Measurements from ENCODE around the gene RPS6KB2.

Gene RPS6KB2

GRCh38 chr11:67482275-67482826, 54.1 kb downstream of the RPS6KB2 start:
- Mint-ChIP-seq H3K4me1 (peaks cover 36% of the 10 kb centered on the region), H3K9me3 (no peaks in the 10 kb centered on the region), H3K27ac (peak overlapping the region; percentile 92 to 98 (median 96)), H3K4me3 (peak overlapping the region; percentile 89 to 98 (median 90)), H3K27me3 (ENCODE audit: low read depth) (peaks cover 5% of the 10 kb centered on the region), H3K36me3 (ENCODE audit: low read depth) (peaks cover 13% of the 10 kb centered on the region)
- TF ChIP-seq CTCF (IDR thresholded peaks at IDR 0.05; ENCODE audit: unreplicated experiment in 3 of 3): no peak

GRCh38 chr11:67482827-67483798, 54.8 kb downstream of the RPS6KB2 start, which contains the start of gene AIP:
TSS of gene AIP (plus strand) at chr11:67483026. CDS start at chr11:67483159, 133 bp downstream.
- Mint-ChIP-seq H3K4me1 (peaks cover 36% of the 10 kb centered on the region), H3K9me3 (no peaks in the 10 kb centered on the region), H3K27me3 (ENCODE audit: low read depth) (peaks cover 5% of the 10 kb centered on the region), H3K36me3 (ENCODE audit: low read depth) (peaks cover 21% of the 10 kb centered on the region), H3K4me3 (peak within 1 kb of the TSS; percentile 89 to 98 (median 90)), H3K27ac (peak within 1 kb of the TSS; percentile 92 to 98 (median 96))
- TF ChIP-seq CTCF (IDR thresholded peaks at IDR 0.05; ENCODE audit: unreplicated experiment in 3 of 3): peak in 1 of 3 experiments; percentile 14

- Mint-ChIP-seq H3K4me1 (peaks cover 36% of the 10 kb centered on the region), H3K9me3 (no peaks in the 10 kb centered on the region), H3K4me3 (peak overlapping the region; percentile 89 to 98 (median 90)), H3K27me3 (ENCODE audit: low read depth) (peaks cover 3% of the 10 kb centered on the region), H3K27ac (peak overlapping the region; percentile 8 to 92 (median 31)), H3K36me3 (ENCODE audit: low read depth) (peaks cover 21% of the 10 kb centered on the region)
- no peak for TF ChIP-seq CTCF (IDR thresholded peaks at IDR 0.05; ENCODE audit: unreplicated experiment in 3 of 3)
Observed at GRCh38 chr11:67483831-67484665, 55.8 kb downstream of the RPS6KB2 start.

GRCh38 chr11:67484847-67485311, 56.6 kb downstream of the RPS6KB2 start:
- Mint-ChIP-seq H3K27me3 (ENCODE audit: low read depth) (no peaks in the 10 kb centered on the region), H3K27ac (peak overlapping the region in 2 of 3 experiments; percentile 31 to 92), H3K4me3 (peak overlapping the region; percentile 89 to 98 (median 90)), H3K36me3 (ENCODE audit: low read depth) (peaks cover 26% of the 10 kb centered on the region), H3K9me3 (no peaks in the 10 kb centered on the region), H3K4me1 (peaks cover 36% of the 10 kb centered on the region)
- TF ChIP-seq CTCF (IDR thresholded peaks at IDR 0.05; ENCODE audit: unreplicated experiment in 3 of 3): no peak

Data from nephron (organoid).